ENCODE results near the gene BTD.

GRCh38 chr3:15623535-15624440, 22.2 kb downstream of the BTD start:
- TF ChIP-seq EZH2 (IDR thresholded peaks at IDR 0.05) = no peak
- TF ChIP-seq POLR2AphosphoS5 (IDR thresholded peaks at IDR 0.05; ENCODE audit: borderline replicate concordance, low read depth, low read length) = no peak

All from SK-N-MC (cell line).